NCI-H2029 (cell line): ENCODE measurements around the gene CCDC15.

ENCODE experiments used
- DNase-seq: peaks from one replicate; lab custom pipeline; 2025; lab: John Stamatoyannopoulos, UW

Gene CCDC15, protein sequence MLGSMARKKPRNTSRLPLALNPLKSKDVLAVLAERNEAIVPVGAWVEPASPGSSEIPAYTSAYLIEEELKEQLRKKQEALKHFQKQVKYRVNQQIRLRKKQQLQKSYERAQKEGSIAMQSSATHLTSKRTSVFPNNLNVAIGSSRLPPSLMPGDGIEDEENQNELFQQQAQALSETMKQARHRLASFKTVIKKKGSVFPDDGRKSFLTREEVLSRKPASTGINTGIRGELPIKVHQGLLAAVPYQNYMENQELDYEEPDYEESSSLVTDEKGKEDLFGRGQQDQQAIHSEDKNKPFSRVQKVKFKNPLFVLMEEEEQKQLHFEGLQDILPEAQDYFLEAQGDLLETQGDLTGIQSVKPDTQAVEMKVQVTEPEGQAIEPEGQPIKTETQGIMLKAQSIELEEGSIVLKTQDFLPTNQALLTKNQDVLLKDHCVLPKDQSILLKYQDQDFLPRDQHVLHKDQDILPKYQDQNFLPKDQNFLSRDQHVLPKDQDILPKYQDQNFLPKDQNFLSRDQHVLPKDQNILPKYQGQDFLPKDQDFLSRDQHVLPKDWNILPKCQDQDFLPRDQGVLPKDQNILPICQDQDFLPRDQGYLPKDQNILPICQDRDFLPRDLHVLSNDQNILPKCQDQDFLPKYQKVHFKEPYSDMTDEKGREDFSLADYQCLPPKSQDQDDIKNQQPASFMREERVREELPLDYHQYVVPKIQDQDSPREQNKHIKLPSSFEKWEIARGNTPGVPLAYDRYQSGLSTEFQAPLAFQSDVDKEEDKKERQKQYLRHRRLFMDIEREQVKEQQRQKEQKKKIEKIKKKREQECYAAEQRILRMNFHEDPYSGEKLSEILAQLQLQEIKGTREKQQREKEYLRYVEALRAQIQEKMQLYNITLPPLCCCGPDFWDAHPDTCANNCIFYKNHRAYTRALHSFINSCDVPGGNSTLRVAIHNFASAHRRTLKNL

GRCh38 chr11:124953753-124954589 lies at the start of gene CCDC15:
CCDC15 (plus strand) TSS chr11:124954202; CDS start chr11:124954733, 531 bp downstream.
- peak; percentile 91 for DNase-seq

GRCh38 chr11:124915541-124916369 lies 38.2 kb upstream of the CCDC15 start:
- no peak for DNase-seq

- DNase-seq = no peak
These were observed 37.7 kb upstream of the CCDC15 start for GRCh38 chr11:124916370-124916710.

DNA sequence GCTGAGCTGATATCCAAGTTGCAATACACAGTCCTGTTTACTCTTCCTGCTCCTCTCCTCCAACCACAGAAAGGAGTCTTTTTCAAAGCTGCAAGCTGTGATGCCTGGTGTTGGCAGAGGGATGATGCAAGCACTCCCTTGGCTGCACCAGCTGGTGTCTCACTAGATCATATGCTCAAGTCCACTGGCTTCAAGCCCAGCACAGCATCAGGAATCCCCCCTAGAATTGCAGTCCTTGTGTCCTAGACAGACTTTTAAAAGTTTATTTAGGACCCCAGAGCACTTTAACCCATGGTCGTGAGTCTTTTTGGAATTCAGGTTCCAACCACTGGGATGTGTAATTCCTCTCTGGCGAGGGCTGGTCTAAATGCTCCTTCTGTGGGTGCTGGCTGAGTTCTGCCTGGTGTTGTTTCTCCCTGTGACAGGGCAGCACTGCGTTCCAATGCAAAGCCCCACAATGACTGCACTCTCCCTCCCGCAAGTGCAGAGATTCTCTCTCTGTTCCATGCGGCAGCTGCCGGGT lies 36.8 kb upstream of the CCDC15 start:
- DNase-seq = no peak

DNA sequence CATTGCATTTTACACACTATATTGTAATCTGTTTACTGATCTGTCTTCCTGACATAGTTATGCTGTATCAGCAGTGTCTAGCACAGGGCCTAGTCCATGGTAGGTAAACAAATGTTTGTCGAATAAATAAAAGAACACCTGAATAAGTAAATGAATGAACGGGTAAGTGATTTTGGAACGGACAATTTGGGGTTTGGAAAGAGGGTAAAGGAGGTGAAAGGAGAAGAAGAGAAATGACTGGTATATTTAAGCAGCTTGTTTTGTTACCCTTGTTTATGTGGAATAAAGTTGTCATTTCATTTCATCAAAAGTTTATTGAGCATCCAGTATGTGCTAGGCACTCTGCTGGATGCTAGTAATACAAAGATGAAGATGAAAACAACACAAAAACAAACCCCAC lies 35.1 kb upstream of the CCDC15 start, which contains the start of gene HEPN1:
TSS of gene HEPN1 (plus strand) at position 301 of the 400 bp plus-strand sequence.
- no peak for DNase-seq

GRCh38 chr11:124919898-124920297 lies 34.1 kb upstream of the CCDC15 start:
- DNase-seq = no peak

DNA sequence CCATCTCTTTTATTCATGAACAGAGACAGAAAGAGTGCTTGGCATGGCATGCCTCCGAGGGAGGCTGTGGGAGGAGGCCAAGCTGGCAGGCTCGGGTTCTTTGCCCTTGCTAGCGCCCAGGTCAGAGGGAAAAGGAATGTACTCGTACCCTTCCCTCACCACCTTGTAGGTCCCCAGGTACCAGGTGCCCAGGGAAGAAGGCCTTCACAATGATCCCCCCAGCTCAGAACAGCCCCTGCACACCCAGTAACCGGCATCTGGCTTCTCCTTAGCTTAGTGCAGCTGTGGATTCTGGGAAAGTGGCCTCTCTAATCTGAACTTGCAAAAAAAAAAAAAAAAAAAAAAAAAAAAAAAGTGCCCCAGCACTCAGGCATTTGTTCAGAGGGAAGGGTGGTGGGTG lies 33.6 kb upstream of the CCDC15 start:
- no peak for DNase-seq

GRCh38 chr11:124920870-124921609 lies 33.0 kb upstream of the CCDC15 start:
- no peak for DNase-seq

- DNase-seq = no peak
These were observed 31.2 kb upstream of the CCDC15 start for GRCh38 chr11:124922831-124923230.

DNA sequence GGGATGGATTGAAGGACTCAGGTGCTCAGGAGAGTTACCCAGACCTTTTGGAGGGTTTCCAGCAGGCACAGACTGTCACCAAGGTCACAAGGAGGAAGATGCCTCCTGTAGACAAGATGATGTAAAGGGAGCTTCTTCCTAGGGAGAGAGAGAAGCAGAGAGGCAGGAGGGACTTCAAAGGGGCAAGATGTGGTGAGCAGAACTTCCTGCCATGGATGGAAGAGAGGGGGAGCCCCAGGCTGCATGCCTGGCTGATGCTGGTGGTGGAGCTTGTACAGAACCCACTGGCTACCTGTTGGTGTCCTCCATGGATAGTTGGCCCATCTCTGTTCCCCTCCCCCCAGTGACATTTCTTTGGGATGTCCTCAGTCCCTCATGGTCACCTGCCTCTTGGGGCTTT lies 30.7 kb upstream of the CCDC15 start:
- DNase-seq = no peak

DNA sequence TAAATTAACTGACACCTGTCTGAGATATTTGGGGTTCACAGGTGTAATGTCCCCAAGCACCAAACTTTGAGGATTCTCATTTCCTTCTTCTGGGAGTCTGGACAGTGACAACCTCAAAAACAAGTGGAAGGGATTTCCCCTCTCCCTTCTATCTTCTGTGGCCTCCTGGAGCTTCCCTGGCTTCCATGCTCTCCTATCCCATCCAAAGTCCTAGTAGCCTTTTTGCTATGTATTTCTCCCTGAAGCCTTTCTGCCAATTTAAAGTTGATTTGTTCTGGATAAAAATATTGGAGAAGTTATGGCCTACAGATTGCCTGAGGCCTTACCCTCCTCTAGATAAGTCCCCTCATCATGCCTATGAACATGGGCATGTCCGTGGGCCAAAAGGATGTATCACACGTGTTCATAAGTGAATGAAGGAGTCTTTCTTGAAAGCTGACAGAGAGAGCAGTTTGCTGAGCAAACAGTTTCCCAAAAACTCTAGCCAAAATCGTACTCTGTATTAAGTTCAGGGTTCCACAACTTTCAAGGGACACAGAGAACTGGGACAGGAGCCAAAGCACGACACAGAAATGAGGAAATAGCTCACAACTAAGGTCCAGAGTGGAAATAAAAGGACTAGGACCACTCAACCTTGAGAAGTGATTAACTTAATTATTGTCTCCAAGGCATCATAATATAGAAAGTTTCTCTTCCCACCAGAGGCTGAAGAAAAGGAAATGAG lies 24.9 kb upstream of the CCDC15 start:
- DNase-seq = no peak

DNA sequence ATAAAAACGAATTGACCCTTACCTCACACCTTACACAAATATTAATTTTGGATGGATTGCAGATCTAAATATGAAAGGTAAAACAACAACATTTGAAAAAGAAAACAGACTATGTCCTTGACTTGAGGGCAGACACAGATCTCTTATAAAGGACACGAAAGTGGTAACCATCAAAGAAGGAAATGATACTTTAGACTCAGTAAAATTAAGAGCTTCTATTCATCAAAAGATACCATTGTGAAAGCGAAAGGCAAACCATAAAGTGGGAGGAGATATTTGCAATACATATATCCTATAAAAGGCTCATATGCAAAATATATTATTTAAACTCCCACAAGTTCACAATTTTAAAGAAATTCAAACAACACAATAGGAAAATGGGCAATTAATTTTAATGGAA lies 23.2 kb upstream of the CCDC15 start:
- DNase-seq = no peak

GRCh38 chr11:124934862-124935547 lies 19.0 kb upstream of the CCDC15 start:
- DNase-seq = no peak

- no peak for DNase-seq
These were observed 18.2 kb upstream of the CCDC15 start, which contains the start of gene HEPACAM for GRCh38 chr11:124935548-124936514. HEPACAM (minus strand) TSS chr11:124936047; CDS start chr11:124936006, 41 bp downstream.

DNA sequence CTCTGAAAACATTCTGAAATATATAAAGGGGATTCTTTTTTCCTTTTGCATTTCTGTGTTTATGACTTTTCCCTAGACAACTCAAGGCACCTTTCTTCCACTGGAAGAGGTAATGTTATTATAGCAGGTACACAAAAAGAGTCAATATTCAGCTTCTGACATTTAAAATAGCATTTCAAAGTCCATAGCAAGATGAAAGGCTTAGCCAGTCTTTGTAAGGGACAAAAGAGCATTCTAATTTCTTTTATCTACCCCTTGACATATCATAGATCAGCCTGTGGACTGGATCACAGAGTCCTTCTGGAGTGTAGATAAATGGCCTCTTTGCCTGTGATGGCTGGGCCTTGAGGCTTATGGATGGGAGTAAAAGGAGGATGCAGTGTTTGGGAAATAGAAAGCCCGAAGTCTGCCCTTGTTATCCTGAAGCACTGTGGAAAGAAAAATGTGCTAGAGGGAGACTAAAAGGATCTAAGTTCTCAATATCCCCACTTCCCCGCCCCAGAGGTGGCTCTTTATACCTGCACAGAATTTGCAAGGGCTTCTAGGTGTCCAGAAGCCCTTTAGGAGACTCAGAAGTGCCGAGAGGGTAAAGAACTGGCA lies 16.6 kb upstream of the CCDC15 start:
- DNase-seq = no peak

DNA sequence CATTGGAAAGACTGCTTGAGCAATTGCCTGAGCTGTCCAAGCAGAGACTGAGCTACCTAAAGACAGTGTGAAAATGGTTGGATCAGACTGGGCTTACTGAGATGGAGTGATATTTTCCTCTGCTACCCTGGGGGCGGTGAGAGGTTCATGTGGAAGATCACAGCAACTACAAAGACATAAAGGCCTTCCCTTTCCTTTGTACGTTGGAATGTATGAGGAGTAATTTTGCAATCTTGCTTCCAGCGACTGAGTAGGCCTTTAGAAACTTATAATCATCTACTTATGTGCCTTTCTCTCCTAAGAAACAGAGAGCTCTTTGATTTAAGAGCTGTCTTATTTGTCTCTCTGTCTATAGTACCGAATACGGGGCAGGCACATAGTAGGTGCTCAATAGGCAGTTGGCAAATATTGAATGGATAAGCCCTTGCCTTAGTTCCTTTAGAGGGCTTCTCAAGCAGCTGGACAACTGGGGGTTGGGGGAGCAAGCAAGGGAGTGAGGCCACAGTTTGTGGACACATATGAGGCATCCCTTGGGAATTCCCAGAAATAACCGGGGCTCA lies 15.7 kb upstream of the CCDC15 start:
- DNase-seq = no peak

- DNase-seq = no peak
These were observed 15.0 kb upstream of the CCDC15 start for GRCh38 chr11:124938970-124939369.
